Gastroesophageal sphincter (tissue), 3 donors: ENCODE data around the gene ITGA5.

Experiments
- CTCF ChIP-seq, 4 experiments: fragments of 200-600 bp in 2 of 4; fragments of 450-650 bp in 2 of 4; sonication (generic) in 1 of 4; IDR thresholded peaks; one replicate each; pipeline ENCODE4 v1.5.1; 2017 to 2019; ENCODE audit warnings: antibody characterized with exemption in 4 of 4, mild to moderate bottlenecking in 2 of 4, moderate library complexity in 2 of 4
- POLR2AphosphoS5 ChIP-seq: sonication (generic); formaldehyde crosslinking; IDR thresholded peaks from one replicate; pipeline ENCODE4 v1.6.1; 2017; ENCODE audit warnings: antibody characterized with exemption

- TF ChIP-seq CTCF (IDR thresholded peaks at IDR 0.05) (no peak), POLR2AphosphoS5 (no peak)
These were observed 5.5 kb downstream of the ITGA5 start for GRCh38 chr12:54413284-54414190.
